GM19240 (cell line): ENCODE results near the gene SLC44A1.

Source experiments
- DNase-seq: peaks from one replicate; pipeline ENCODE4 v3.0.0; 2011; ENCODE audit warnings: low spot score; ENCODE audit not compliant: insufficient read length

The SLC44A1 gene

GRCh38 chr9:105425816-105426433 is 181.5 kb downstream of the SLC44A1 start:
- no peak for DNase-seq

GRCh38 chr9:105426657-105427056 is 182.2 kb downstream of the SLC44A1 start:
- no peak for DNase-seq

- DNase-seq = no peak
Measured at GRCh38 chr9:105431424-105432246, 187.2 kb downstream of the SLC44A1 start.

GRCh38 chr9:105432247-105432842 is 187.9 kb downstream of the SLC44A1 start:
- DNase-seq = no peak

GRCh38 chr9:105435453-105435852 is 191.0 kb downstream of the SLC44A1 start:
- DNase-seq = no peak

GRCh38 chr9:105436783-105437182 is 192.3 kb downstream of the SLC44A1 start:
- no peak for DNase-seq

- DNase-seq = no peak
Measured at GRCh38 chr9:105437704-105438103, 193.3 kb downstream of the SLC44A1 start.

GRCh38 chr9:105438141-105438806 is 193.8 kb downstream of the SLC44A1 start:
- no peak for DNase-seq

- DNase-seq = no peak
Measured at GRCh38 chr9:105439428-105439827, 195.0 kb downstream of the SLC44A1 start.

GRCh38 chr9:105441616-105442160 is 197.2 kb downstream of the SLC44A1 start:
- no peak for DNase-seq

- DNase-seq = no peak
Measured at GRCh38 chr9:105443121-105443520, 198.7 kb downstream of the SLC44A1 start.

GRCh38 chr9:105444130-105444529 is 199.7 kb downstream of the SLC44A1 start:
- DNase-seq = no peak

GRCh38 chr9:105445203-105445881 is 200.9 kb downstream of the SLC44A1 start:
- DNase-seq = no peak

- DNase-seq = no peak
Measured at GRCh38 chr9:105447386-105447813, 202.9 kb downstream of the SLC44A1 start.

- DNase-seq = peak; percentile 68
Measured at GRCh38 chr9:105447814-105448812, 203.7 kb downstream of the SLC44A1 start, which contains the start of gene FSD1L. TSS of gene FSD1L (plus strand) at chr9:105448034. CDS start at chr9:105448221, 187 bp downstream.

- DNase-seq = no peak
Measured at GRCh38 chr9:105449081-105449480, 204.6 kb downstream of the SLC44A1 start.

- DNase-seq = no peak
Measured at GRCh38 chr9:105452185-105452584, 207.7 kb downstream of the SLC44A1 start.

- DNase-seq = no peak
Measured at GRCh38 chr9:105455836-105456475, 211.5 kb downstream of the SLC44A1 start.
